Right cardiac atrium (tissue), 5 donors: ENCODE measurements around the gene TGM3. TPM values are rescaled to one million over a fixed set of nuclear protein-coding genes. Genes with fewer than 3 reads are reported as not detected.

Source experiments
- ATAC-seq, 2 donors: fragments of 200-7000 bp; cut with Tn5 transposase; one replicate each; pipeline versions ENCODE4 v1.8.0 to v1.9.1; 2020; ENCODE audit warnings: moderate library complexity in 2 of 2, mild to moderate bottlenecking in 1 of 2
- DNase-seq, 3 donors: peaks; one replicate each; pipeline ENCODE4 v3.0.0-alpha.2; 2020
- H3K27ac ChIP-seq: one replicate; pipeline ENCODE4 v1.5.1; 2013; ENCODE audit warnings: mild to moderate bottlenecking, low read length, control low read depth, moderate library complexity
- H3K27me3 ChIP-seq: one replicate; pipeline ENCODE4 v1.6.1; 2013; ENCODE audit not compliant: control insufficient read depth, insufficient read depth
- H3K4me1 ChIP-seq: one replicate; pipeline ENCODE4 v1.6.1; 2013; ENCODE audit warnings: low read length; ENCODE audit not compliant: control insufficient read depth, insufficient read depth
- H3K4me3 ChIP-seq: one replicate; pipeline ENCODE4 v1.5.1; 2013; ENCODE audit warnings: low read length, control low read depth
- H3K9me3 ChIP-seq: one replicate; pipeline ENCODE4 v1.6.1; 2013; ENCODE audit warnings: low read length; ENCODE audit not compliant: control insufficient read depth
- WGBS: extraction: QIAGEN DNeasy Blood & Tissue Kit; methylation state at CpG from one replicate; pipeline ENCODE4 v1.1.7; 2013; 5-methylcytosine and 5-hydroxymethylcytosine counted together
- intact Hi-C, 4 donors: fragments of 100-400 bp; cut with DNase I; formaldehyde crosslinking; loops; one replicate each; pipeline versions ENCODE4 v1.11.0 to v1.14.0; 2022 to 2023
- polyA plus RNA-seq: library from polyadenylated mRNA; stranded (reverse); fragments of 200-250 nt; gene quantifications from one replicate; pipeline ENCODE4 v1.2.3, GENCODE V29; 2013
- total RNA-seq, 4 donors: library from RNA; stranded (reverse); fragmentation: NEBNext Ultra II Directional; extraction: Animal tissue kit (Norgen Biotek cat#: 25700); gene quantifications; one replicate each; pipeline ENCODE4 v1.2.1, GENCODE V29; 2021
- donor health status: healthy with polysubstance abuse.
- donor health status: DM: no; HTN: yes; CAD: no.
- donor health status: DM: no; HTN: no; CAD: no.
- donor health status: DM: no; HTN: yes; CAD: no; lungs with severe emphysema.
- donor health status: DM: yes; HTN: yes; CAD: no.

TGM3 gene
- total and polyA plus RNA-seq, 5 donors = 0.05 TPM; not detected in 4

DNA sequence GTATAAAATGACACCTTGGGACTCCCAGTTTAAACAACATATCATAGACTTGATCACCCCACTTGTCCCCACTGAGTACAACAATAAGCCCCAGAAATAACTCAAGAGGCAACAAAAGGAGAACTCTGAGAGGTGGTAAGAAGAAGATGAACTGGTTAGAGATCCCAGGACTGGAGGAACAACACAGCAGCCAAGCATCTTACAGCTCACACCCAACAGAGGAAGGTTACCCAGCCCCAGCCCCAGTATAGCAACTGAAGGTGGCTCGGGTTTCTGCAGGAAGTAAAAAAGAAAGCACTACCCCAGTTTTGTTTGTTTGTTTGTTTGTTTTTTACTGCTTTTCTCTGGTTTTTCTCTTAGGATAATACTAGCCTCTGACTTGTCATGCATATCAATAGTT is 67.8 kb downstream of the TGM3 start:
- no peak overlapping the region for H3K4me3 ChIP-seq
- intact Hi-C loops = no loop called here
- no peaks in the 10 kb centered on the region for H3K27me3 ChIP-seq
- H3K9me3 ChIP-seq = no peaks in the 10 kb centered on the region
- ATAC-seq = no peak
- no peak for DNase-seq
- 36% methylated on average over 1 of the region's 1 CpG for WGBS
- no peaks in the 10 kb centered on the region for H3K4me1 ChIP-seq
- no peak overlapping the region for H3K27ac ChIP-seq

DNA sequence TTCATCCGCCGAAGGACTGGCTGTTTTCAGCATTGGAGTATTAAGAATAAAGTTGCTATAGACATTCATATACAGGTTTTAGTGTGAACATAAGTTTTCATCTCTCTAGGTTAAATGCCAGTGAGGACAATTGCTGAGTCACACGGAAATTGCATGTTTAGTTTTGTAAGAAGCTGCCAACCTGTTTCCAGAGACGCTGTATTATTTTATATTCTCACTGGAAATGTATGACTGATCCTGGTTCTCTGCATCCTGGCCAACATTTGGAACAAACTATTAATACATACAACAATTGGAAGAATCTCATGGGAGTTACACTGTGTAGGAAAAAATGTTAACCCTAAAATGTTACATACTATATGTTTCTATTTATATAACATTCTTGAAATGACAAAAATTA is 68.2 kb downstream of the TGM3 start:
- DNase-seq = no peak
- H3K27ac ChIP-seq = no peak overlapping the region
- no peaks in the 10 kb centered on the region for H3K9me3 ChIP-seq
- WGBS = 56% methylated on average over 4 of the region's 4 CpGs
- ATAC-seq = no peak
- intact Hi-C loops = no loop called here
- no peaks in the 10 kb centered on the region for H3K27me3 ChIP-seq
- H3K4me3 ChIP-seq = no peak overlapping the region
- H3K4me1 ChIP-seq = no peaks in the 10 kb centered on the region

DNA sequence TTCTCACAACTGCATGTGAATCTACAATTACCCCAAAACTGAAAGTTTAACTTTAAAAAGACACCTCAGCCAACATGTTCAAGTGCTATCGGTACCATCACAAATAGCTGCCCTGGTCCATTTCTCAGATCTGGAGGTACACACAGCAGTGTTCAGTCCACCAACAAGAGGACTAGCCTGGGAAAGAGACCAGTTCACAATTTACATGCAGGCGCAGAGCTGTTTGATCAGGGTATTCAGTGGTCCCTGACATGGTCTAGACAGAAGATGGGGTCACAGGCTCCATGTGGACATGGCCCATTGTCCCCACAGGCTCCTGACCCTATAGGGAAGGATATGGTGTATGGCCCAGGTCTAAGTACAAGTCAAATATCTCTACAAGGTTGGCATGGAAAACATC is 69.3 kb downstream of the TGM3 start:
- 94% methylated on average over 2 of the region's 2 CpGs for WGBS
- Histone ChIP-seq H3K4me1 (no peaks in the 10 kb centered on the region), H3K4me3 (no peak overlapping the region), H3K27ac (no peak overlapping the region), H3K27me3 (no peaks in the 10 kb centered on the region), H3K9me3 (no peaks in the 10 kb centered on the region)
- intact Hi-C loops = no loop called here
- no peak for ATAC-seq
- no peak for DNase-seq

DNA sequence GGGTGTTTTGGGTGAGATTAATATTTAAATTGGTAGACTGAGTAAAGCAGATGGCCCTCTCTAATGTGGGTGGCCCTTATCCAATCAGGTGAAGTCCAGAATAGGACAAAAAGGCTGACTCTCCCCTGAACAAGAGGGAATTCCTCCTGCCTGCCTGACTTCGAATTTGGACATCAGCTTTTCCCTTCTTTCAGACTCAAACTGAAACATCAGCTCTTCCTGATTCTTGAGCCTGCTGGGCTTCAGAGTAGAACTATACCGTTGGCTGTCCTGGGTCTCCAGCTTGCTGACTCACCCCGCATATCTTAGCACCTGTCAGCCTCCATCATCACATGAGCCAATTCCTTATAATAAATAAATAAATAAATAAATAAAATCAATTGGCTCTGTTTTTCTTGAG is 69.9 kb downstream of the TGM3 start:
- intact Hi-C loops = no loop called here
- H3K27me3 ChIP-seq = no peaks in the 10 kb centered on the region

DNA sequence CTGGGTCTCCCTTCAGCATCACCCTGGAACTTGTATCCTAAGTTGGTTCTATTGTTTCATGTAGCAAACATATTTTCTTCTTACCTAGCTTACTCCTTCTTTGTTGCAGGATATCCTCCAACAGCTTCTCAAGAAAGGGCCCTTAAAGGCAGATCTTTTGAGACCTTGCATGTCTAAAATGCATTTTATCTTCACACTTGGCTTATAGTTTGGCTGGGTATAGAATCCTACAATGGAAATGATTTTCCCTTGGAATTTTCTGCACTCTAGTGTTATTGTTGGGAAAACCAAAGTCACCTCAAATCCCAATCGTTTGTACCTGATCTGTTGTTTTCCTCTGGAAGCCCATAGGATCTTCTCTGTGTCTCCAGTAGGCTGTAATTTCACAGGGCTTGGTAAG is 72.8 kb downstream of the TGM3 start:
- Histone ChIP-seq H3K9me3 (no peaks in the 10 kb centered on the region), H3K4me3 (no peak overlapping the region), H3K27me3 (no peaks in the 10 kb centered on the region), H3K27ac (no peak overlapping the region), H3K4me1 (no peaks in the 10 kb centered on the region)
- DNase-seq = no peak
- WGBS = 15% methylated on average over 1 of the region's 1 CpG
- ATAC-seq = no peak
- intact Hi-C loops = no loop called here

More for the DNA sequence above, 69.9 kb downstream of the TGM3 start:
- no peak for DNase-seq
- Histone ChIP-seq H3K9me3 (no peaks in the 10 kb centered on the region), H3K4me3 (no peak overlapping the region), H3K27ac (no peak overlapping the region), H3K4me1 (no peaks in the 10 kb centered on the region)
- ATAC-seq = no peak
- WGBS = 76% methylated on average over 3 of the region's 3 CpGs

DNA sequence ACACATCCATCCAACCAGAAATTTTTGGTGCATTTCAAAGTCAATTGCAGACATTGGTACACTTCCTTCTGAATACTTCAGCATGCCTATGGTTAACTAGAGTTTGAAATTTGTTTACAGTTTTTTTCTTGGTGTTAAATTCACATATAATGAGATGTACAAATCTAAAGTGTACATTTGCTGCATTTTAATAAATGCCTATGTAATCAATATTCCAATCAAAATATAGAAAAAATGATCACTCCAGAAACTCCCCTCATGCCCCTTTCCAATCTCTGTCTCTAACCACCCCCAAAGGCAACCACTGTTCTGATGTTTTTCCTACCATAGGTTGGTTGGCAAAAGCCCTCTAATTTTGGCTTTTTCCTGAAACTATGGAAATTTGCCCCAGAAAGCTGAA is 77.3 kb downstream of the TGM3 start:
- H3K9me3 ChIP-seq = no peaks in the 10 kb centered on the region
- DNase-seq (no peak), ATAC-seq (no peak)
- H3K27me3 ChIP-seq = no peaks in the 10 kb centered on the region
- no peak overlapping the region for H3K27ac ChIP-seq
- intact Hi-C loops = no loop called here
- no peak overlapping the region for H3K4me3 ChIP-seq
- H3K4me1 ChIP-seq = no peaks in the 10 kb centered on the region

DNA sequence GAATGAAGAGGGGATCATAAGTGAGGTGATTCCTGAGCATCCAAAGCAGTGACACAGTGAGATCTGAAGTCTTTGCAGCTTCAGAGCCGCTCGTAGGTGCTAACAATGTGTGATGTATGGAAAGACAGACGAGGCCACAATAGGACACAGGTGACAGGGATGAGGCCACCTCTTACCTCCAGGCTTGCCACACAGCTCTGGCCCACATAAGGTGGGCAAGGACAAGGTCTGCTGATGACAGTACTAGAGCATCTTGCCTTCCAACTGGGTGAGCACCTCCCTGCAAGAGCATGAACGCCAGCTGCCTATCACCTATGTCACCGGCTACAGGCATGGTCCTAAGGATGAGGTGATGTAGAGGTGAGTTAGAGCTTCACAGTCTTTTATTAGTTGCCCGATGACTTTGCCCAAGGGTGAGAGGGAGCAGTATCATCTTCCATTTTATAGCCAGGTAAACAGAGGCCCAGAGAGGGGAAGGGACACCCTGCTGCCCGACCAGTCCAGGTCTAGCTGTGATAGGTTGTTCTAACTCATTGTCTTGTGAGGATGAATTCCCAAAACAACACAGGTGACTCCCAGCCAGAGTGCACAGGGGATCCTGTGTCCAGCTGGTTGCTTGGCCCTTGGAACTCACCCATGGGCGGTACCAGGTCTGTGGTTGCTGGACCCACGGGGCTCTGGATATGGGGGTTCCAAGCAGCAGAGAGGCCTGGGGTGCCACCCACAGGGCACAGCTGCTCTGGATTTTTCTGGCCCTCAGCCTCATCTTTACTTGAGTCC is 78.7 kb downstream of the TGM3 start:
- no peak overlapping the region for H3K4me3 ChIP-seq
- no peaks in the 10 kb centered on the region for H3K4me1 ChIP-seq
- H3K9me3 ChIP-seq = no peaks in the 10 kb centered on the region
- no peak for DNase-seq
- no peak for ATAC-seq
- H3K27ac ChIP-seq = no peak overlapping the region
- no peaks in the 10 kb centered on the region for H3K27me3 ChIP-seq
- intact Hi-C loops = no loop called here
- 73% methylated on average over 9 of the region's 9 CpGs for WGBS

DNA sequence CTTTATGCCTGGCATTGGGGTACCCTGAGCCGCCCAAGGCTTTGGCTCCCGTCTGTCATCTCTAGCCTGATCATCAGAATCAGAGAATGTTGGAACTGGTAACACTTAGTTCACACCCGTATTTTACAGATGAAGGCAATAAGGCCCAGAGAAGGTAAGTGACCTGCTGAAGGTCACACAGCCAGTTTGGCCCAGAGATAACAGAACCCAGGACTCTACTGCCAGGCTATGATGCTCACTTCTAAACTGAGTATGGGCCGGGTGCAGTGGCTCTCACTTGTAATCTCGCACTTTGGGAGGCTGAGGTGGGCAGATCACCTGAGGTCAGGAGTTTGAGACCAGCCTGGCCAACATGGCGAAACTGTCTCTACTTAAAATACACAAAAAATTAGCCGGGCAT is 83.1 kb downstream of the TGM3 start:
- Histone ChIP-seq H3K4me1 (no peaks in the 10 kb centered on the region), H3K27ac (no peak overlapping the region), H3K4me3 (no peak overlapping the region), H3K27me3 (no peaks in the 10 kb centered on the region), H3K9me3 (no peaks in the 10 kb centered on the region)
- ATAC-seq (no peak), DNase-seq (no peak)
- intact Hi-C loops = no loop called here
- 89% methylated on average over 7 of the region's 7 CpGs for WGBS

DNA sequence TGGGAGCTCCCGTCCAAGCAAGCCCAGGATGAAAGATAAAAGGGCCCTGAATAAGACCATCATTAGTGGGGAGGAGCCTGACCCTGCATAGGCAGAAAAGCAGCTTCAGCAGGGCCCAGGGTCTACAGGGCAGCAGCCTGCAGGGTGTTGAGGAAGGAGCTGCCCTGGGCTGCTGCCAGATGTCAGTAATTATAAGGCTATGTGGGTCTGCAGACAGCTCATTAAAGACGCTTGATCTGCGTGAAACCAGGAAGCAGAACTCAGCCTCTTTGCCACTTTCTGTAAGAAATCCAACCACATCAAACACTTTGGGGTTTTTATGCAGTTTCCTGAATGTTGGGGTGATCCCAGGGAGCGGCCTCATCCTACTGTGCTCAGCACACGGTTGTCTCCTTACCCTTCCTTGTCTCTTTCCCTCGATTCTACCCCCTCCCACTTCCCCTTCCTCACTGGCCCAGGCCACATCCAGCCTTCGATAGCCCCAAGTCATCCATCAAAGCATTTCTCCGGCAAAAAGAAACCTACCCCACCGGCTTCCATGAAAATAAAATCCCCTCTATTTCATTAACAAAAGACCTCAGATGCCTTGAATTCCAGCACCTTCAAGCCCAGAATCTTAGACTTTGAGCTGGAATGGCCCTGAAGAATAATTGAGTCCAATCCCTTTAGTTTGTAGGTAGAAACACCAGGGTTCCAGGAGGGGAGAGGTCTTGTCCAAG is 83.9 kb downstream of the TGM3 start:
- no peak for ATAC-seq
- H3K27me3 ChIP-seq = no peaks in the 10 kb centered on the region
- no peak for DNase-seq
- H3K27ac ChIP-seq = no peak overlapping the region
- H3K9me3 ChIP-seq = no peaks in the 10 kb centered on the region
- no peaks in the 10 kb centered on the region for H3K4me1 ChIP-seq
- H3K4me3 ChIP-seq = no peak overlapping the region
- intact Hi-C loops = no loop called here
- whole genome bisulfite sequencing = 23% methylated on average over 9 of the region's 9 CpGs

DNA sequence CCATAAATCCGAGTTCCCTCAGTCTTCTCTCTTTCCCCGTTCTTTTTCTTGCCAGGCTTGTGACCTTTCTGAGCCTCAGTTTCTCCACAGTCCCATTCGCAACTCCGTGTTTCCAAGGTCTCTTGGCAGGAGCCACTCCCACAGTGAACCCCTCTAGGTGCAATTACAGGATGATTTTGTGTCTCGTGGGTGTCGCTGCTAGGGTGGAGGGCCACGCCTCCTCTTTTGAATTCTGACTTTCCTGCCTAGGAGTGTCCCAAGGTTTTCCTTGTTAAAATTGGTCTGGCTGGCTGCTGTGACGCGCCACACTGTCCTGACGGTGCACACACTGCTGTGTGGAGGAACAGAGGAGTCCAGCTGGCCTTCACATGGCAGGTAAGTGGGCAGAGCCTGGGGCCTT is 84.8 kb downstream of the TGM3 start, which contains the start of gene TGM6:
TGM6 (plus strand) TSS at position 301 of the 400 bp plus-strand sequence; CDS start at position 369, 68 bp downstream.
- Histone ChIP-seq H3K9me3 (no peaks in the 10 kb centered on the region), H3K27me3 (no peaks in the 10 kb centered on the region), H3K4me1 (no peaks in the 10 kb centered on the region), H3K27ac (no peak within 1 kb of the TSS), H3K4me3 (no peak within 1 kb of the TSS)
- intact Hi-C loops = no loop called here
- DNase-seq (no peak), ATAC-seq (no peak)
- WGBS = 88% methylated on average over 10 of the region's 10 CpGs

DNA sequence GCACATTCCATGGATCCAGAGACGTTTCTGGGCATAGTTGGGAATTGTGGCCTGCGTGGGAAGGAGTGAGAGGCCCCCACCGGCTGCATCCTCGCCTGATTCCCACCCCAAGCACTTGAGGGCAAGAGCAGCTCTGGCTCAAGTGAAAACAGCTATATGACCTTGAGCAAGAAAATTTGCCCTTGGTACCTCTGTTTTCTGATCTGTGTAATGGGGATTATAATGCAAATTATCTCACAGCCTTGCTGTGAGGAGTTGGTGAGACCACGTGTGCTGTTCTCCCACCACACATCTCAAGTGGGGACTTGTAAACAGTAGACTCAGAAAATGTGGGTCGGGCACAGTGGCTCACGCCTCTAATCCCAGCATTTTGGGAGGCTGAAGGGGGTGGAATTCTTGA is 85.5 kb downstream of the TGM3 start:
- Histone ChIP-seq H3K27ac (no peak overlapping the region), H3K4me3 (no peak overlapping the region), H3K4me1 (no peaks in the 10 kb centered on the region), H3K9me3 (no peaks in the 10 kb centered on the region), H3K27me3 (no peaks in the 10 kb centered on the region)
- WGBS = 80% methylated on average over 7 of the region's 7 CpGs
- intact Hi-C loops = no loop called here
- DNase-seq (no peak), ATAC-seq (no peak)
